SK-N-SH treated with all-trans-retinoic acid at 6 μM for 48 hours (cell line): Measurements from ENCODE around the gene COQ5.

Source experiments
- ATAC-seq: fragments of 200-7000 bp; cut with Tn5 transposase; 3 replicates; pipeline ENCODE4 v1.9.1; 2020; ENCODE audit warnings: mild to moderate bottlenecking, moderate library complexity
- ARNTL ChIP-seq: fragments of 450-650 bp; formaldehyde crosslinking; IDR thresholded peaks from 2 replicates; pipeline ENCODE4 v1.5.0; 2020; ENCODE audit warnings: low read depth, mild to moderate bottlenecking, moderate library complexity, borderline replicate concordance
- BACH2 ChIP-seq: fragments of 250-450 bp; sonication (Bioruptor Pico); IDR thresholded peaks from 2 replicates; pipeline ENCODE4 v1.9.0; 2021; ENCODE audit warnings: mild to moderate bottlenecking, borderline replicate concordance
- CREB5 ChIP-seq: fragments of 250-450 bp; sonication (Bioruptor Pico); IDR thresholded peaks from 2 replicates; pipeline ENCODE4 v1.5.1; 2020; ENCODE audit warnings: low read depth, mild to moderate bottlenecking, moderate library complexity
- CSDC2 ChIP-seq: fragments of 250-450 bp; sonication (Bioruptor Pico); IDR thresholded peaks from 2 replicates; pipeline ENCODE4 v1.5.0; 2020; ENCODE audit warnings: mild to moderate bottlenecking, moderate library complexity
- GLIS3 ChIP-seq: fragments of 250-450 bp; sonication (Bioruptor Pico); IDR thresholded peaks from 2 replicates; pipeline ENCODE4 v1.5.0; 2020; ENCODE audit warnings: mild to moderate bottlenecking, moderate library complexity
- ISL1 ChIP-seq: fragments of 250-450 bp; sonication (Bioruptor Pico); IDR thresholded peaks from 2 replicates; pipeline ENCODE4 v2.1.2; 2022; ENCODE audit warnings: mild to moderate bottlenecking, moderate library complexity
- OSR1 ChIP-seq: fragments of 250-450 bp; sonication (Bioruptor Pico); IDR thresholded peaks from 2 replicates; pipeline ENCODE4 v1.8.0; 2022; ENCODE audit warnings: moderate library complexity, mild to moderate bottlenecking, inconsistent platforms
- PPARA ChIP-seq: fragments of 250-450 bp; sonication (Bioruptor Pico); IDR thresholded peaks from 2 replicates; pipeline ENCODE4 v1.5.0; 2020; ENCODE audit warnings: mild to moderate bottlenecking, borderline replicate concordance
- RARB ChIP-seq: fragments of 250-450 bp; sonication (Bioruptor Pico); IDR thresholded peaks from 2 replicates; pipeline ENCODE4 v1.8.0; 2021; ENCODE audit warnings: mild to moderate bottlenecking, moderate library complexity
- SNAI2 ChIP-seq: fragments of 250-450 bp; sonication (Bioruptor Pico); IDR thresholded peaks from 2 replicates; pipeline ENCODE4 v1.5.0; 2020; ENCODE audit warnings: mild to moderate bottlenecking, moderate library complexity
- TCF4 ChIP-seq: fragments of 250-450 bp; sonication (Bioruptor Pico); IDR thresholded peaks from 2 replicates; pipeline ENCODE4 v1.8.0; 2021; ENCODE audit warnings: mild to moderate bottlenecking, moderate library complexity, borderline replicate concordance
- TOX ChIP-seq: fragments of 250-450 bp; sonication (Bioruptor Pico); IDR thresholded peaks from 2 replicates; pipeline ENCODE4 v1.8.0; 2021; ENCODE audit warnings: mild to moderate bottlenecking, moderate library complexity, borderline replicate concordance
- TSHZ2 ChIP-seq: fragments of 250-450 bp; sonication (Bioruptor Pico); IDR thresholded peaks from 2 replicates; pipeline ENCODE4 v1.5.0; 2020; ENCODE audit warnings: mild to moderate bottlenecking, moderate library complexity
- ZC3H10 ChIP-seq: fragments of 250-450 bp; sonication (Bioruptor Pico); IDR thresholded peaks from 2 replicates; pipeline ENCODE4 v1.5.1; 2021; ENCODE audit warnings: mild to moderate bottlenecking, moderate library complexity
- ZFP3 ChIP-seq: fragments of 250-450 bp; sonication (Bioruptor Pico); IDR thresholded peaks from 2 replicates; pipeline ENCODE4 v1.5.0; 2020; ENCODE audit warnings: mild to moderate bottlenecking, moderate library complexity
- ZFP30 ChIP-seq: fragments of 450-650 bp; formaldehyde crosslinking; IDR thresholded peaks from 2 replicates; pipeline ENCODE4 v1.5.0; 2022; ENCODE audit warnings: mild to moderate bottlenecking, moderate library complexity
- ZNF565 ChIP-seq: fragments of 450-650 bp; formaldehyde crosslinking; conservative IDR thresholded peaks from 2 replicates; pipeline ENCODE4 v1.5.0; 2020; ENCODE audit warnings: low read depth, mild to moderate bottlenecking, moderate library complexity
- ZNF70 ChIP-seq: fragments of 450-650 bp; formaldehyde crosslinking; IDR thresholded peaks from 2 replicates; pipeline ENCODE4 v1.5.0; 2020; ENCODE audit warnings: mild to moderate bottlenecking, moderate library complexity
- ZNF8 ChIP-seq: fragments of 450-650 bp; formaldehyde crosslinking; IDR thresholded peaks from 2 replicates; pipeline ENCODE4 v1.5.0; 2020; ENCODE audit warnings: mild to moderate bottlenecking, moderate library complexity
- TF ChIP-seq, protein P1 (sequence below): fragments of 250-450 bp; sonication (Bioruptor Pico); IDR thresholded peaks from 2 replicates; pipeline ENCODE4 v1.5.1; 2021; ENCODE audit warnings: mild to moderate bottlenecking, moderate library complexity
- TF ChIP-seq, protein P2 (sequence below): fragments of 250-450 bp; sonication (Bioruptor Pico); IDR thresholded peaks from 2 replicates; pipeline ENCODE4 v1.8.0; 2020; ENCODE audit warnings: mild to moderate bottlenecking, moderate library complexity, borderline replicate concordance
- TF ChIP-seq, protein P3 (sequence below): fragments of 250-450 bp; sonication (Bioruptor Pico); IDR thresholded peaks from 2 replicates; pipeline ENCODE4 v1.8.0; 2021; ENCODE audit warnings: low read depth, mild to moderate bottlenecking, moderate library complexity, borderline replicate concordance

COQ5 gene

GRCh38 chr12:120483621-120484020, 45.3 kb downstream of the COQ5 start (continued):
- TF ChIP-seq TCF4, result no peak
- no peak for TF ChIP-seq ZFP3 (CRISPR knock-in tag)

DNA sequence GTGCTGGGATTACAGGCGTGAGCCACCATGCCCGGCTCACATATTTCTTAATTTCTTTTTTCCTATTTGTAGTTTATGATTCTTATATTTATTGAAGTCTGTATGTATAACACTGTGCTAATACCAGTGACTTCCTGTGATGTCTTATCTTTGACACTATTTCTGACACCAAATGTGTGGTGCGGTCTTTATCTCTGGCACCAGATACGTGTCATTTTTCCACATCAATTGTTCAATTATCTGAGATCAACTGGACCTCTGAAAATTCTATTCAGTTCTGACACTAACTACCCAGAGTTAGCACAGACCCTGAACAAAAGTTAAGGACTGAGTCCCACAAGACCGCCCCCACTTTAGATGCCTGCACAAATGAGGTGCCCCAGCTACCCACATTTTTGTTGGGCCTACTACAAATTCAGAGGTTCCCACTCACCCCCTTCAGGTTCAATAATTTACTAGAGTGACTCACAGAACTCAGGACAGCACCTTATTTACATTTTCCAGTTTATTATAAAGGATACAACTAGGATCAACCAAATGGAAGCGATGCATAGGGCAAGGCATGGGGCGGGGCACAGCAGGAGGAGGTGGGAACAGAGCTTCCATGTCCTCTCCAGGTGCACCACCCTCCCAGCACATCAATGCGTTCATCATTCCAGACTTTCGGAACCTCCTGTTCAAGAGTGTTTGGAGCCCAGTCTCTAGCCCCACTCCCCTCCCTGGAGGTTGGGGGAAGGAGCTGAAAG, 47.8 kb downstream of the COQ5 start:
- no peak for TF ChIP-seq OSR1 (CRISPR knock-in tag)
- ATAC-seq, result no peak

GRCh38 chr12:120480211-120480610, 48.7 kb downstream of the COQ5 start:
- TF ChIP-seq ZNF565 (no peak), TOX (CRISPR knock-in tag) (no peak), ISL1 (no peak), RARB (CRISPR knock-in tag) (no peak), ARNTL (CRISPR knock-in tag) (no peak), TSHZ2 (CRISPR knock-in tag) (no peak), SNAI2 (CRISPR knock-in tag) (no peak), ZNF70 (CRISPR knock-in tag) (no peak), PPARA (CRISPR knock-in tag) (no peak), BACH2 (no peak), ZFP30 (CRISPR knock-in tag) (no peak)
- TF ChIP-seq, protein P1, sequence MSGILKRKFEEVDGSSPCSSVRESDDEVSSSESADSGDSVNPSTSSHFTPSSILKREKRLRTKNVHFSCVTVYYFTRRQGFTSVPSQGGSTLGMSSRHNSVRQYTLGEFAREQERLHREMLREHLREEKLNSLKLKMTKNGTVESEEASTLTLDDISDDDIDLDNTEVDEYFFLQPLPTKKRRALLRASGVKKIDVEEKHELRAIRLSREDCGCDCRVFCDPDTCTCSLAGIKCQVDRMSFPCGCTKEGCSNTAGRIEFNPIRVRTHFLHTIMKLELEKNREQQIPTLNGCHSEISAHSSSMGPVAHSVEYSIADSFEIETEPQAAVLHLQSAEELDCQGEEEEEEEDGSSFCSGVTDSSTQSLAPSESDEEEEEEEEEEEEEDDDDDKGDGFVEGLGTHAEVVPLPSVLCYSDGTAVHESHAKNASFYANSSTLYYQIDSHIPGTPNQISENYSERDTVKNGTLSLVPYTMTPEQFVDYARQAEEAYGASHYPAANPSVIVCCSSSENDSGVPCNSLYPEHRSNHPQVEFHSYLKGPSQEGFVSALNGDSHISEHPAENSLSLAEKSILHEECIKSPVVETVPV (CRISPR knock-in tag), result no peak
- TF ChIP-seq, protein P2, sequence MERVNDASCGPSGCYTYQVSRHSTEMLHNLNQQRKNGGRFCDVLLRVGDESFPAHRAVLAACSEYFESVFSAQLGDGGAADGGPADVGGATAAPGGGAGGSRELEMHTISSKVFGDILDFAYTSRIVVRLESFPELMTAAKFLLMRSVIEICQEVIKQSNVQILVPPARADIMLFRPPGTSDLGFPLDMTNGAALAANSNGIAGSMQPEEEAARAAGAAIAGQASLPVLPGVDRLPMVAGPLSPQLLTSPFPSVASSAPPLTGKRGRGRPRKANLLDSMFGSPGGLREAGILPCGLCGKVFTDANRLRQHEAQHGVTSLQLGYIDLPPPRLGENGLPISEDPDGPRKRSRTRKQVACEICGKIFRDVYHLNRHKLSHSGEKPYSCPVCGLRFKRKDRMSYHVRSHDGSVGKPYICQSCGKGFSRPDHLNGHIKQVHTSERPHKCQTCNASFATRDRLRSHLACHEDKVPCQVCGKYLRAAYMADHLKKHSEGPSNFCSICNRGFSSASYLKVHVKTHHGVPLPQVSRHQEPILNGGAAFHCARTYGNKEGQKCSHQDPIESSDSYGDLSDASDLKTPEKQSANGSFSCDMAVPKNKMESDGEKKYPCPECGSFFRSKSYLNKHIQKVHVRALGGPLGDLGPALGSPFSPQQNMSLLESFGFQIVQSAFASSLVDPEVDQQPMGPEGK (CRISPR knock-in tag), result no peak
- TF ChIP-seq, all 23 proteins: peak for 0
- no peak for ATAC-seq

GRCh38 chr12:120479458-120479857, 49.5 kb downstream of the COQ5 start:
- ATAC-seq, result no peak
- TF ChIP-seq ZNF565 (no peak), TSHZ2 (CRISPR knock-in tag) (no peak), CSDC2 (CRISPR knock-in tag) (no peak), ARNTL (CRISPR knock-in tag) (no peak), RARB (CRISPR knock-in tag) (no peak), ZFP3 (CRISPR knock-in tag) (no peak), ZFP30 (CRISPR knock-in tag) (no peak), TOX (CRISPR knock-in tag) (no peak), PPARA (CRISPR knock-in tag) (no peak), GLIS3 (CRISPR knock-in tag) (no peak), TCF4 (no peak), CREB5 (CRISPR knock-in tag) (no peak), ZC3H10 (CRISPR knock-in tag) (no peak), ZNF8 (CRISPR knock-in tag) (no peak), BACH2 (no peak), SNAI2 (CRISPR knock-in tag) (no peak)
- TF ChIP-seq, protein P3, sequence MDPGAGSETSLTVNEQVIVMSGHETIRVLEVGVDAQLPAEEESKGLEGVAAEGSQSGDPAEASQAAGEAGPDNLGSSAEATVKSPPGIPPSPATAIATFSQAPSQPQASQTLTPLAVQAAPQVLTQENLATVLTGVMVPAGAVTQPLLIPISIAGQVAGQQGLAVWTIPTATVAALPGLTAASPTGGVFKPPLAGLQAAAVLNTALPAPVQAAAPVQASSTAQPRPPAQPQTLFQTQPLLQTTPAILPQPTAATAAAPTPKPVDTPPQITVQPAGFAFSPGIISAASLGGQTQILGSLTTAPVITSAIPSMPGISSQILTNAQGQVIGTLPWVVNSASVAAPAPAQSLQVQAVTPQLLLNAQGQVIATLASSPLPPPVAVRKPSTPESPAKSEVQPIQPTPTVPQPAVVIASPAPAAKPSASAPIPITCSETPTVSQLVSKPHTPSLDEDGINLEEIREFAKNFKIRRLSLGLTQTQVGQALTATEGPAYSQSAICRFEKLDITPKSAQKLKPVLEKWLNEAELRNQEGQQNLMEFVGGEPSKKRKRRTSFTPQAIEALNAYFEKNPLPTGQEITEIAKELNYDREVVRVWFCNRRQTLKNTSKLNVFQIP (CRISPR knock-in tag), result no peak
- TF ChIP-seq, protein P1 (CRISPR knock-in tag), result no peak
